GM23338 (cell line): Measurements from ENCODE around the gene LACRT. TPM values are rescaled to one million over a fixed set of nuclear protein-coding genes. Genes with fewer than 3 reads are reported as not detected.

Source experiments
- ATAC-seq: fragments of 200-7000 bp; cut with Tn5 transposase; 3 replicates; pipeline ENCODE4 v1.9.1; 2020
- DNase-seq: peaks from one replicate; pipeline ENCODE4 v3.0.0-alpha.2; 2015; ENCODE audit warnings: low spot score
- H2AFZ ChIP-seq: fragments of 200-600 bp; sonication (generic); 2 replicates; pipeline ENCODE4 v1.8.0; 2016; ENCODE audit warnings: antibody characterized with exemption, mild to moderate bottlenecking, moderate library complexity
- H3F3A ChIP-seq: fragments of 200-600 bp; sonication (generic); replicated peaks from 2 replicates; pipeline ENCODE4 v1.8.0; 2017; ENCODE audit warnings: antibody characterized with exemption, mixed run types, low read depth
- H3K27ac ChIP-seq: fragments of 200-600 bp; sonication (generic); 2 replicates; pipeline ENCODE4 v1.6.1; 2016; ENCODE audit warnings: low read depth
- H3K27me3 ChIP-seq: fragments of 200-600 bp; sonication (generic); 2 replicates; pipeline ENCODE4 v1.8.0; 2016; ENCODE audit warnings: mild to moderate bottlenecking, mixed run types, moderate library complexity; ENCODE audit not compliant: insufficient read depth
- H3K36me3 ChIP-seq: fragments of 200-600 bp; sonication (generic); 2 replicates; pipeline ENCODE4 v1.8.0; 2016; ENCODE audit warnings: mild to moderate bottlenecking; ENCODE audit not compliant: insufficient read depth
- H3K4me1 ChIP-seq: fragments of 200-600 bp; sonication (generic); 2 replicates; pipeline ENCODE4 v1.8.0; 2016; ENCODE audit warnings: mild to moderate bottlenecking, moderate library complexity; ENCODE audit not compliant: insufficient read depth
- H3K4me2 ChIP-seq: fragments of 200-600 bp; sonication (generic); 2 replicates; pipeline ENCODE4 v1.7.1; 2017; ENCODE audit warnings: mixed run types
- H3K4me3 ChIP-seq: fragments of 200-600 bp; sonication (generic); 2 replicates; pipeline ENCODE4 v1.6.1; 2016; ENCODE audit warnings: mixed run types
- H3K79me2 ChIP-seq: fragments of 200-600 bp; sonication (generic); replicated peaks from 2 replicates; pipeline ENCODE4 v1.8.0; 2017; ENCODE audit warnings: mild to moderate bottlenecking; ENCODE audit not compliant: insufficient read depth
- H3K9me2 ChIP-seq: fragments of 200-600 bp; sonication (generic); 2 replicates; pipeline ENCODE4 v1.8.0; 2017; ENCODE audit not compliant: insufficient read depth
- H4K20me1 ChIP-seq: fragments of 200-600 bp; sonication (generic); replicated peaks from 2 replicates; pipeline ENCODE4 v1.8.0; 2017; ENCODE audit warnings: mild to moderate bottlenecking; ENCODE audit not compliant: insufficient read depth
- H3K27ac Mint-ChIP-seq: 2 replicates; pipeline ENCODE4 v1.8.0; 2020; ENCODE audit warnings: inconsistent platforms, mild to moderate bottlenecking, moderate library complexity, mixed read lengths
- H3K27me3 Mint-ChIP-seq: 3 replicates; pipeline ENCODE4 v1.8.0; 2022; ENCODE audit warnings: low read depth, mild to moderate bottlenecking, moderate library complexity, mixed read lengths, inconsistent platforms; ENCODE audit not compliant: insufficient read depth, poor library complexity
- H3K36me3 Mint-ChIP-seq: 3 replicates; pipeline ENCODE4 v1.8.0; 2021; ENCODE audit warnings: low read depth, mild to moderate bottlenecking, inconsistent platforms, moderate library complexity, mixed read lengths
- H3K4me1 Mint-ChIP-seq: 3 replicates; pipeline ENCODE4 v1.8.0; 2020; ENCODE audit warnings: mild to moderate bottlenecking, inconsistent platforms, mixed read lengths
- H3K4me3 Mint-ChIP-seq: 3 replicates; pipeline ENCODE4 v1.8.0; 2021; ENCODE audit warnings: moderate library complexity, mild to moderate bottlenecking, inconsistent platforms, mixed read lengths
- H3K9me3 Mint-ChIP-seq: 3 replicates; pipeline ENCODE4 v1.8.0; 2020; ENCODE audit warnings: moderate library complexity, mild to moderate bottlenecking, inconsistent platforms, mixed read lengths
- EZH2 ChIP-seq: fragments of 200-600 bp; sonication (generic); IDR thresholded peaks from one replicate; pipeline ENCODE4 v1.8.0; 2017; ENCODE audit warnings: antibody characterized with exemption, mild to moderate bottlenecking, low read depth; ENCODE audit not compliant: unreplicated experiment
- EZH2phosphoT487 ChIP-seq: fragments of 200-600 bp; sonication (generic); IDR thresholded peaks from one replicate; pipeline ENCODE4 v1.8.1; 2018; ENCODE audit warnings: antibody characterized with exemption; ENCODE audit not compliant: unreplicated experiment
- JUNB ChIP-seq: IDR thresholded peaks from one replicate; pipeline ENCODE4 v1.6.1; 2016; ENCODE audit warnings: antibody characterized with exemption; ENCODE audit not compliant: unreplicated experiment
- NANOG ChIP-seq: IDR thresholded peaks from 2 replicates; pipeline ENCODE4 v1.6.1; 2016; ENCODE audit warnings: antibody characterized with exemption, borderline replicate concordance
- POLR2AphosphoS5 ChIP-seq: IDR thresholded peaks from 2 replicates; pipeline ENCODE4 v1.6.1; 2016; ENCODE audit warnings: antibody characterized with exemption, low read depth
- STAT1 ChIP-seq: IDR thresholded peaks from one replicate; pipeline ENCODE4 v1.6.1; 2016; ENCODE audit warnings: antibody characterized with exemption; ENCODE audit not compliant: unreplicated experiment
- ZNF114 ChIP-seq: fragments of 250-450 bp; sonication (Bioruptor Pico); IDR thresholded peaks from 2 replicates; pipeline ENCODE4 v1.5.0; 2020; ENCODE audit warnings: mild to moderate bottlenecking, moderate library complexity
- ZNF331 ChIP-seq: fragments of 250-450 bp; sonication (Bioruptor Pico); IDR thresholded peaks from 2 replicates; pipeline ENCODE4 v1.5.0; 2020; ENCODE audit warnings: low read depth, mild to moderate bottlenecking, moderate library complexity
- ZNF462 ChIP-seq: fragments of 250-450 bp; sonication (Bioruptor Pico); IDR thresholded peaks from 2 replicates; pipeline ENCODE4 v1.5.0; 2020; ENCODE audit warnings: mild to moderate bottlenecking, moderate library complexity
- polyA plus RNA-seq: library from polyadenylated mRNA; unstranded; fragments of >200 nt; fragmentation: Nextera tagmentation; extraction: Ambion mirVana; gene quantifications from 2 replicates; pipeline ENCODE4 v1.2.1, GENCODE V29; 2016
- total RNA-seq: library from RNA; depleted of rRNA; stranded (reverse); fragments of >200 nt; shearing (Covaris generic); gene quantifications from 2 replicates; pipeline ENCODE4 v1.2.3, GENCODE V29; 2014
- TF ChIP-seq, protein P1 (sequence below), 2 experiments: fragments of 200-600 bp in 1 of 2; sonication (generic) in 1 of 2; conservative IDR thresholded peaks; 2 replicates each; pipeline versions ENCODE4 v1.5.1 to v1.6.1; 2016 to 2017; ENCODE audit warnings: antibody characterized with exemption in 2 of 2, low read depth in 2 of 2, mild to moderate bottlenecking in 2 of 2, moderate library complexity in 1 of 2
- TF ChIP-seq, protein P2 (sequence below): IDR thresholded peaks from one replicate; pipeline ENCODE4 v1.6.1; 2018; ENCODE audit warnings: antibody characterized with exemption; ENCODE audit not compliant: unreplicated experiment

LACRT gene
- total and polyA plus RNA-seq, 2 experiments from 2014 or later = not detected

GRCh38 chr12:54605138-54605970 is 29.3 kb downstream of the LACRT start:
- Histone ChIP-seq H3K4me3 (no peak overlapping the region), H3K9me2 (no peaks in the 10 kb centered on the region), H3K36me3 (no peaks in the 10 kb centered on the region), H3K4me1 (no peaks in the 10 kb centered on the region), H3K79me2 (no peaks in the 10 kb centered on the region), H3K27me3 (peaks cover 15% of the 10 kb centered on the region; the same call in 1 of the 2 replicates), H4K20me1 (no peaks in the 10 kb centered on the region), H3K27ac (no peak overlapping the region), H3F3A (no peaks in the 10 kb centered on the region), H2AFZ (no peak overlapping the region), H3K4me2 (no peak overlapping the region)
- no peak overlapping the region for H3K4me3 Mint-ChIP-seq
- H3K9me3 Mint-ChIP-seq = no peaks in the 10 kb centered on the region
- no peaks in the 10 kb centered on the region for H3K36me3 Mint-ChIP-seq
- no peak for DNase-seq
- TF ChIP-seq EZH2 (no peak), JUNB (no peak), ZNF114 (CRISPR knock-in tag) (no peak), EZH2phosphoT487 (no peak), ZNF462 (CRISPR knock-in tag) (no peak), ZNF331 (CRISPR knock-in tag) (no peak), NANOG (no peak), STAT1 (no peak), POLR2AphosphoS5 (no peak)
- TF ChIP-seq, protein P1, sequence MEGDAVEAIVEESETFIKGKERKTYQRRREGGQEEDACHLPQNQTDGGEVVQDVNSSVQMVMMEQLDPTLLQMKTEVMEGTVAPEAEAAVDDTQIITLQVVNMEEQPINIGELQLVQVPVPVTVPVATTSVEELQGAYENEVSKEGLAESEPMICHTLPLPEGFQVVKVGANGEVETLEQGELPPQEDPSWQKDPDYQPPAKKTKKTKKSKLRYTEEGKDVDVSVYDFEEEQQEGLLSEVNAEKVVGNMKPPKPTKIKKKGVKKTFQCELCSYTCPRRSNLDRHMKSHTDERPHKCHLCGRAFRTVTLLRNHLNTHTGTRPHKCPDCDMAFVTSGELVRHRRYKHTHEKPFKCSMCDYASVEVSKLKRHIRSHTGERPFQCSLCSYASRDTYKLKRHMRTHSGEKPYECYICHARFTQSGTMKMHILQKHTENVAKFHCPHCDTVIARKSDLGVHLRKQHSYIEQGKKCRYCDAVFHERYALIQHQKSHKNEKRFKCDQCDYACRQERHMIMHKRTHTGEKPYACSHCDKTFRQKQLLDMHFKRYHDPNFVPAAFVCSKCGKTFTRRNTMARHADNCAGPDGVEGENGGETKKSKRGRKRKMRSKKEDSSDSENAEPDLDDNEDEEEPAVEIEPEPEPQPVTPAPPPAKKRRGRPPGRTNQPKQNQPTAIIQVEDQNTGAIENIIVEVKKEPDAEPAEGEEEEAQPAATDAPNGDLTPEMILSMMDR (conservative IDR thresholded peaks at IDR 0.05; ENCODE audit: low read depth in 2 of 2) = no peak
- TF ChIP-seq, protein P2, sequence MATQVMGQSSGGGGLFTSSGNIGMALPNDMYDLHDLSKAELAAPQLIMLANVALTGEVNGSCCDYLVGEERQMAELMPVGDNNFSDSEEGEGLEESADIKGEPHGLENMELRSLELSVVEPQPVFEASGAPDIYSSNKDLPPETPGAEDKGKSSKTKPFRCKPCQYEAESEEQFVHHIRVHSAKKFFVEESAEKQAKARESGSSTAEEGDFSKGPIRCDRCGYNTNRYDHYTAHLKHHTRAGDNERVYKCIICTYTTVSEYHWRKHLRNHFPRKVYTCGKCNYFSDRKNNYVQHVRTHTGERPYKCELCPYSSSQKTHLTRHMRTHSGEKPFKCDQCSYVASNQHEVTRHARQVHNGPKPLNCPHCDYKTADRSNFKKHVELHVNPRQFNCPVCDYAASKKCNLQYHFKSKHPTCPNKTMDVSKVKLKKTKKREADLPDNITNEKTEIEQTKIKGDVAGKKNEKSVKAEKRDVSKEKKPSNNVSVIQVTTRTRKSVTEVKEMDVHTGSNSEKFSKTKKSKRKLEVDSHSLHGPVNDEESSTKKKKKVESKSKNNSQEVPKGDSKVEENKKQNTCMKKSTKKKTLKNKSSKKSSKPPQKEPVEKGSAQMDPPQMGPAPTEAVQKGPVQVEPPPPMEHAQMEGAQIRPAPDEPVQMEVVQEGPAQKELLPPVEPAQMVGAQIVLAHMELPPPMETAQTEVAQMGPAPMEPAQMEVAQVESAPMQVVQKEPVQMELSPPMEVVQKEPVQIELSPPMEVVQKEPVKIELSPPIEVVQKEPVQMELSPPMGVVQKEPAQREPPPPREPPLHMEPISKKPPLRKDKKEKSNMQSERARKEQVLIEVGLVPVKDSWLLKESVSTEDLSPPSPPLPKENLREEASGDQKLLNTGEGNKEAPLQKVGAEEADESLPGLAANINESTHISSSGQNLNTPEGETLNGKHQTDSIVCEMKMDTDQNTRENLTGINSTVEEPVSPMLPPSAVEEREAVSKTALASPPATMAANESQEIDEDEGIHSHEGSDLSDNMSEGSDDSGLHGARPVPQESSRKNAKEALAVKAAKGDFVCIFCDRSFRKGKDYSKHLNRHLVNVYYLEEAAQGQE = no peak
- H3K27ac Mint-ChIP-seq = no peak overlapping the region
- H3K27me3 Mint-ChIP-seq = peaks cover 2% of the 10 kb centered on the region
- ATAC-seq = no peak
- peaks cover 6% of the 10 kb centered on the region; the same call in 2 of the 3 replicates for H3K4me1 Mint-ChIP-seq
